Large intestine (tissue), 3 donors: ENCODE measurements around the gene EVC. TPM values are rescaled to one million over a fixed set of nuclear protein-coding genes. Genes with fewer than 3 reads are reported as not detected.

Experiments used
- DNase-seq, 2 donors: peaks; one replicate each; pipeline versions ENCODE4 v3.0.0 to v3.0.0-alpha.2; 2013
- H3K27ac ChIP-seq: one replicate; pipeline ENCODE4 v1.5.1; 2013; ENCODE audit warnings: low read length
- H3K27me3 ChIP-seq: 2 replicates; pipeline ENCODE4 v1.6.1; 2013; ENCODE audit warnings: low read length; ENCODE audit not compliant: control insufficient read depth, insufficient read depth
- H3K36me3 ChIP-seq: 2 replicates; pipeline ENCODE4 v1.6.1; 2013; ENCODE audit warnings: low read length; ENCODE audit not compliant: control insufficient read depth, insufficient read depth
- H3K4me1 ChIP-seq: one replicate; pipeline ENCODE4 v1.6.1; 2013; ENCODE audit warnings: low read length; ENCODE audit not compliant: control insufficient read depth, insufficient read depth
- H3K4me3 ChIP-seq: one replicate; pipeline ENCODE4 v1.5.1; 2013; ENCODE audit warnings: low read length
- H3K9me3 ChIP-seq: one replicate; pipeline ENCODE4 v1.6.1; 2013; ENCODE audit warnings: mild to moderate bottlenecking, low read depth, low read length, moderate library complexity; ENCODE audit not compliant: control insufficient read depth
- WGBS: methylation state at CpG from one replicate; pipeline ENCODE4 v1.1.5; 2013; ENCODE audit warnings: low lambda C conversion rate; ENCODE audit not compliant: insufficient coverage; 5-methylcytosine and 5-hydroxymethylcytosine counted together
- polyA plus RNA-seq: library from polyadenylated mRNA; unstranded; fragments of 120-200 nt; gene quantifications from one replicate; pipeline ENCODE4 v1.2.1, GENCODE V29; 2013

EVC gene
- polyA plus RNA-seq, 1 donor = 4.6 TPM

DNA sequence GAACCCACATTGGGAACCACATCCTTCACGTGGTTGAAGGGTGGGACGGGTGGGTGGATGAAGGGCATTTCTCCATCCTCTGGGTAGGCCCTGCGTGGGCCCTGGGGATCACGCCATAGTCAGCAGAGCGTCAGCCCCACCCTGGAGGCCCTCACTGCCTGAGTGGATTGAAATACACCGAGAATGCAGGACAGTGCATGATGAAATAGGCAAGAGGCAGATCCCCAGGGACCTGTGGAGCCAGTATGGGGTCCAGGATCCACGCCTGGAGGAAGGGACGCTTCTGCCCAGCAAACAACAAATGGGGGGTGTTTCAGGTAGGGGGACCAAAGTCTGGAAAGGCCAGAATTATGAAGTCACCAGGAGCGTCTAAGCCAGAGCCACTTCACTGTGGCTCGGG is 19.4 kb downstream of the EVC start:
- Histone ChIP-seq H3K27ac (no peak overlapping the region), H3K36me3 (no peaks in the 10 kb centered on the region), H3K9me3 (no peaks in the 10 kb centered on the region), H3K4me3 (no peak overlapping the region), H3K27me3 (no peaks in the 10 kb centered on the region), H3K4me1 (no peaks in the 10 kb centered on the region)
- no peak for DNase-seq
- WGBS = no CpG with 5 or more reads among the region's 10 CpGs

DNA sequence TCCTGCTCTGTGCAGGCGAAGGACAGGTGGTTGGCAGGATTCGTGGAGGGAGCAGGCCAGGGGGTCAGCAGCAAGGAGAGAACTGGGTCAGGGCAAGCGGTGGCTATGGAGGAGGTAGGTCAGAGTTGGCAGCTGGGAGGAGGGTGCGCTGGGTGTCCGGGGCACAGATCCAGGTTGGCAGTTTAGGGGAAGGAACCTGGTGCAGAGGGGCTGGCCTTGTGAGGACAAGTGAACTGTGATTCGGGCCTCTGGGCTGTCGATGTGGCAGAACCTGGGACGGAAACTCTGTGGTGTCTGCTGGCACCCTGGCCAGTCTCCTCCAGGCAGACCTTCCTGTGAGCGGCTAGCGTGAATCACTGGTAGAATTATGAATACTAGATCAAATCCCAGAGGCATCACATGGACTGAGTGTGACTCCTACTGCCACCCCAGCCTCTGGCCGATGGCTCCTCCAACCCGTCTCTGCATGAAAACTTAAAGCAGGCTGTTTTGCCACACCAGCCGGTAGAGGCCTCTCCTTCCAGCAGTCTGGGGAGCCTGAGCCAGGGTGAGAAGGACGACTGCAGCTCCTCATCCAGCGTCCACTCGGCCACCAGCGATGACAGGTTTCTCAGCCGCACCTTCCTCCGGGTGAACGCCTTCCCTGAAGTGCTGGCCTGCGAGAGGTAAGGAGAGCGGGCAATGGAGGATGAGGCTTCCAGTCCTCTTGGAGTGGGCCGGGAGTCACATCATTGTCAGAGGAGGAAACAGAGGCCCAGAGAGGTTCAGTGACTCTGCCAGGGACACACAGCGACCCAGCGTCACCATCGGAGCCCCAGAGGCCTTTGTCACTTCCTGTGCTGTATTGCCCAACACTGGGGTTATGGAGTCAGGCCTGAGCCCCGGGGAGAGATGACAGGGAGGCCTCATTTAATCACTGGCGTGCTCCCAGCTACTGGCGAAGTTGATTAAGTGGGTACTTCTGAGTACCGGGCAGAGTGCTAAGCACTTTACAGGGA is 20.3 kb downstream of the EVC start:
- Histone ChIP-seq H3K9me3 (no peaks in the 10 kb centered on the region), H3K27ac (no peak overlapping the region), H3K4me3 (no peak overlapping the region), H3K36me3 (no peaks in the 10 kb centered on the region), H3K27me3 (no peaks in the 10 kb centered on the region), H3K4me1 (no peaks in the 10 kb centered on the region)
- no peak for DNase-seq
- 100% methylated on average over 1 of the region's 30 CpGs for WGBS

DNA sequence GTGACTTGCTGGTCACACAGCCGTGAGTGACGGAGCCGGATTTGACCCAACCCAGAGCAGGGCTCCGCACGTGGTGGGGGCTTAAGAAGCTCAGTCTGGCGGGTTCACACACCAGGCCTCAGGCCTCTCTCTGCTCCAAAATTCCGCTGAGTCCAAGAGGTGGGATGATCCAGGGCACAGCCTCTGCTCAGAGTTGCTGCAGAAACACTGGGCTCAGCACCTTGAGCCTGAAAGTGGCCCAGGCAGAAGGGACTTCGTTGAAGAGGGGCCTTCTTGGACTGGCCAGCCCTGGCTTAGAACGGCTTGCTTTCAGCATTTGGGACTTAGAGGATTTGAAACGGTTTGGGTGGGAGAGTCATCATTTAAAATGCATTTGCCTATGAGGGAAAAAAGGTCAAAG is 21.2 kb downstream of the EVC start:
- H3K4me3 ChIP-seq = no peak overlapping the region
- DNase-seq = no peak
- H3K4me1 ChIP-seq = no peaks in the 10 kb centered on the region
- no peaks in the 10 kb centered on the region for H3K9me3 ChIP-seq
- WGBS = 80% methylated on average over 1 of the region's 10 CpGs
- no peaks in the 10 kb centered on the region for H3K27me3 ChIP-seq
- H3K27ac ChIP-seq = no peak overlapping the region
- no peaks in the 10 kb centered on the region for H3K36me3 ChIP-seq

DNA sequence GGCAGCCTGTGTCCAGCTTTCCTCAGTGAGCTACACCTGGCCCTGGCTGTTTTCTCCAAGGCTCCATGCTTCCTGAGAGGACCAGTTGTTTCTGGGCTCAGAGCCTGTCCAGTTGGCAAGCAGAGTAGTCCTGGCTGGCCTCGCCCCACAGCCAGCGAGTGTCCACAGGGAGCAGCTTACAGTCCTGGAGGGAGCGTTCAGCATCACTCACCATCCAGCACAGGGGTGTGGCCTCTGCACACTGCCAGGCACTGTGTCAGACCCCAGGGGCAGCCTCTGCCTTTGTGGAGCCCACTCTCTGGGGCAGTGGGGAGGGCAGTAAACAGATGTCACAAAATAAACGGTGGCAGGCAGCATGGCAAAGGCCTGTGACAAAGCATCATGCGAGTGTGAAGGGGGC is 23.9 kb downstream of the EVC start:
- no peaks in the 10 kb centered on the region for H3K27me3 ChIP-seq
- no peak for DNase-seq
- H3K4me1 ChIP-seq = no peaks in the 10 kb centered on the region
- no peak overlapping the region for H3K27ac ChIP-seq
- no peaks in the 10 kb centered on the region for H3K9me3 ChIP-seq
- no CpG with 5 or more reads among the region's 5 CpGs for WGBS
- no peaks in the 10 kb centered on the region for H3K36me3 ChIP-seq
- H3K4me3 ChIP-seq = no peak overlapping the region

DNA sequence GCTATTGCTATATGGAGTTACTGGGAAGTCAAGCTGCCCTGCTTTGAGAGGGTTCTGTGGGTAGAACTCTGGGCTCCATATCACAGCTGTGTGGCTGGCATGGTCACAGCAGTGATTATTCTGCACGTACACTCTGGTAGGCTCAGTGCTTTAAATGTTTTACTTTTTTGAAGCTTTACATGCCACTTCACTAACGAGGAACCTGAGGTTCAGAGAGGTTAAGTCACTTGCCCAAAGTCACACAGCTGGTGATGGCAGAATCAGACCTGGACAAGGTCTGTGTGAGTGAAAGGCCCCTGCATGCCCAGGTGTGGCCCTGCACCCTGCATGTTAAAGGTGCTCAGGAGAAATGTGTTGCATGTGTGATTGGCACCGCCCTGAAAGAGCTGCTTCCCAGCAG is 24.5 kb downstream of the EVC start:
- Histone ChIP-seq H3K27ac (no peak overlapping the region), H3K9me3 (no peaks in the 10 kb centered on the region), H3K27me3 (no peaks in the 10 kb centered on the region), H3K36me3 (no peaks in the 10 kb centered on the region), H3K4me3 (no peak overlapping the region), H3K4me1 (no peaks in the 10 kb centered on the region)
- no peak for DNase-seq
- no CpG with 5 or more reads among the region's 3 CpGs for WGBS

DNA sequence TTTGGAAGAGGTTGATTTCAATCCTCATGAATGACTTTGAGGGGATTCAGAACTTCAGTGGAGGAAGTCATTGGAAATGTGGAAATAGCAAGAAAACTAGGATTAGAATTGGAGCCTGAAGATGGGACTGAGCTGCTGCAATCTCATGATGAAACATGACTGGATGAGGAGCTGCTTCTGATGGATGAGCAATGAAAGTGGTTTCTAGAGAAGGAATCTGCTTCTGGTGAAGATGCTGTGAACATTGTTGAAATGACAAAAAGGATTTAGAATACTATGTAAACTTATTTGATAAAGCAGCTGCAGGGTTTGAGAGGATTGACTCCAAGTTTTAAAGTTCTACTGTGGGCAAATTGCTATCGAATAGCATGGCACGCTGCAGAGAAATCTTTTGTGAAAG is 27.1 kb downstream of the EVC start:
- Histone ChIP-seq H3K4me1 (no peaks in the 10 kb centered on the region), H3K4me3 (no peak overlapping the region), H3K27me3 (no peaks in the 10 kb centered on the region), H3K27ac (no peak overlapping the region), H3K9me3 (no peaks in the 10 kb centered on the region), H3K36me3 (no peaks in the 10 kb centered on the region)
- WGBS = no CpG with 5 or more reads among the region's 2 CpGs
- no peak for DNase-seq

DNA sequence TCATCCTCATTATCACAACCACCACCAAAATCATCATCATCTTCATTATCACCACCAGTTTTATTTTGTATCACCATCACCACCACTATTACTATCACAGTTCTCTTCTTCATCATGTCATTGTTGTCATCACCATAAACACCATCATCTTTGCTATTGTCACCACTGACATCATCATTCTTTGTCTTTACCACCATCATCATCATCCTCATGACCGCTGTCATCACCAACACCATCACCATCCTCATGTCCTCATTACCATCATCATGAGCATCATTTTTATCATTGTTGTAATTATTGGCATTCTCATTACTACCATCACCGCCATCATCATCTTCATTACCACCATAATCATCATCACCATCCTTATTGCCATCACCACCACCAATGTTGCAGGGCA is 31.4 kb downstream of the EVC start:
- no peaks in the 10 kb centered on the region for H3K4me1 ChIP-seq
- H3K4me3 ChIP-seq = no peak overlapping the region
- H3K27me3 ChIP-seq = no peaks in the 10 kb centered on the region
- no peaks in the 10 kb centered on the region for H3K9me3 ChIP-seq
- no peaks in the 10 kb centered on the region for H3K36me3 ChIP-seq
- DNase-seq = no peak
- no peak overlapping the region for H3K27ac ChIP-seq
- WGBS = 100% methylated on average over 2 of the region's 2 CpGs

DNA sequence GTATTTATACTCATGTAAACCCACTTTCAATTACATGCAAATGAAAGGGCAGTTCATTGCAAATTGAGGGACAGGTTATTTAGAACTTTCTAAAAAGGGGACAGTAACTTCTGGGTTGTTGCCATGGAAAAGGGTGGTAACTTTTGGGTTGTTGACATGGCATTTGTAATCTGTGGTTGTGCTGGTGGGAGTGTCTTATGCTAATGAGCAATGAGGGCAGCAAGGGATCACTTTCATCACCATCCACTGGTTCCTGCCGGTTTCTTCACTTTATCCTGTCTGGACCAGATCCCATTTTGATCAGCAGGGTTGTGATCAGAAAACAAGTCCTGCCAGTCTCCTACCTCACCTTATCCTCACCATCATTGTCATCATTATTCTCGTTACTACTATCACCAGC is 32.0 kb downstream of the EVC start:
- Histone ChIP-seq H3K4me1 (no peaks in the 10 kb centered on the region), H3K27ac (no peak overlapping the region), H3K27me3 (no peaks in the 10 kb centered on the region), H3K36me3 (no peaks in the 10 kb centered on the region), H3K4me3 (no peak overlapping the region), H3K9me3 (no peaks in the 10 kb centered on the region)
- WGBS = 100% methylated on average over 1 of the region's 2 CpGs
- no peak for DNase-seq

DNA sequence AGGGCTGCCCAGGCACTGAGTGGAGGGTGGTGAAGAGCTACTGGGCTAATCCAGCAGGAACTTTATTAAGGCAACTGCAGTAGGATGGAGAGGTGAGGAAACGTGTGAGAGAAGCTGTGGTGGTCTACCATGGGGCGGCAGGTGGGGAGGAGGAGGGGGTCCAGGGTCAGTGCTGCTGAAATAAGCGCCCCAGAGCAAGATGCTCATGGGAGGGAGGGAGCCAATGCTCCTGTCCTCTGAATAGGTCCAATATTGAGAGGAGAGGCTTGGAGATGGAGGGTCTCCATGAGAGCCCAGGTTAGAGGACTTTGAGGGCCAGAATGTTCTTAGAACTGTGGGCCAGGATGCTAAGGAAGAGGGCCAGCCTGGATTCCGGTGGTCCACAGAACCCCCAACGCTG is 35.2 kb downstream of the EVC start:
- H3K36me3 ChIP-seq = no peaks in the 10 kb centered on the region
- no peaks in the 10 kb centered on the region for H3K27me3 ChIP-seq
- no peaks in the 10 kb centered on the region for H3K4me1 ChIP-seq
- no peak overlapping the region for H3K4me3 ChIP-seq
- no CpG with 5 or more reads among the region's 5 CpGs for WGBS
- no peak overlapping the region for H3K27ac ChIP-seq
- DNase-seq = no peak
- H3K9me3 ChIP-seq = no peaks in the 10 kb centered on the region

DNA sequence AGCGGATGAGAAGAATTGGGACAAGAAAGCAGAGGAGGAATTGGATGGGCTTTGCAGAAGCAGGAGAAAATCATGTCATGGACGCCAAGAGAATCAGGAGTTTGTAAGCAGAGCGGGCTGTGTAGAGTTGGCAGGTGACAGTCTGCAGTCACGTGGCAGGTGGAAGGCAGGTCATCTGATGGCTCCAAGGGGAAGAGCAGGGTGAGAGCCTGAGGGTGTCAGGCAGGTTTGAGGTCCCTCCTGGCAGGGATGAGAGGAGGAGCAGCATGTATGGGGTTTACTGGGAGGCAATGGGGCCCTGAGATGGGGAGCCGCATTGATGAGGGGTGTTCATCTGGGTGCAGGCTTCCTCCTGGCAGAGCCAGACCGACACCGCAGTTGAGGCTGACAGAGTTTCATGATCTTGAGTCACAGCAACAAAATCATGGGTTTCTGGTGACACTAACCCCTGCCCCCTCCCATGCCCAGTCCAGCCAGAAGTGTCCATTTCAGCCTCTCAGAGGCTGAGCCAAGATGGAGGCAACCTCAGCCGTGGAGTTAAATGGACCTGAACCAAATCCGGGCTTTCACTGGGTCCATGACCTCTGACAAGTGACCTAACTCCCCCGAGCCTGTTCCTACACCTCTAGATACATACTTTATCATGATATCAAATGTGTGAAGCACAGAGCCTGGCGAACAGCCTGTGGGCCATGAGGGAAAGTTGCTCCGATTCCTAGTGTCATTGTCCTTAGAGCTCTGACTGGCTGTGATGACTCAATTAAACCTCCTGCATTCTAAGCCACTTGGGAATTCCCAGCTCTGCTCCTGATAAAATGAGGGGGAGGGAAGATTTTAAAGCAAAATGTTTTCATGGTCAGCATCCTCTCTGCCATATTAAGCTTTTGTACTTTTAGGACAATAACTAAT is 36.1 kb downstream of the EVC start:
- Histone ChIP-seq H3K27ac (no peak overlapping the region), H3K4me3 (no peak overlapping the region), H3K9me3 (no peaks in the 10 kb centered on the region), H3K36me3 (no peaks in the 10 kb centered on the region), H3K4me1 (no peaks in the 10 kb centered on the region), H3K27me3 (no peaks in the 10 kb centered on the region)
- WGBS = 100% methylated on average over 1 of the region's 12 CpGs
- DNase-seq = no peak
